Sciatic nerve (tissue), 2 donors: Measurements from ENCODE around the gene DIP2A. TPM values are rescaled to one million over a fixed set of nuclear protein-coding genes. Genes with fewer than 3 reads are reported as not detected.
"Not testable (repeated sequence)": the region's sequence is repeated elsewhere in the genome, so short reads cannot be mapped to it uniquely, and the experiment has no call there.

Source experiments
- ATAC-seq: fragments of 200-7000 bp; cut with Tn5 transposase; one replicate; pipeline ENCODE4 v1.9.1; 2020; ENCODE audit warnings: mild to moderate bottlenecking, moderate library complexity
- DNase-seq: peaks from one replicate; pipeline ENCODE4 v3.0.0-alpha.2; 2020; ENCODE audit warnings: low spot score
- intact Hi-C: fragments of 100-400 bp; cut with DNase I; formaldehyde crosslinking; loops from one replicate; pipeline ENCODE4 v1.14.2; 2022
- total RNA-seq: library from RNA; stranded (reverse); fragmentation: NEBNext Ultra II Directional; extraction: Animal tissue kit (Norgen Biotek cat#: 25700); gene quantifications from one replicate; pipeline ENCODE4 v1.2.1, GENCODE V29; 2021
- donor health status: DM: no; HTN: no; CAD: no.
- donor health status: DM: no; HTN: no; CAD: no.

The DIP2A gene
- total RNA-seq, 1 donor from 2014 or later, result 73.7 TPM

- intact Hi-C loops, result no loop called here
- ATAC-seq (no peak), DNase-seq (no peak)
Measured at GRCh38 chr21:46498335-46499050, 39.8 kb downstream of the DIP2A start.

GRCh38 chr21:46500224-46500861 is 41.7 kb downstream of the DIP2A start:
- ATAC-seq (no peak), DNase-seq (no peak)
- intact Hi-C loops, result no loop called here

GRCh38 chr21:46503922-46504550 is 45.3 kb downstream of the DIP2A start:
- intact Hi-C loops, result no loop called here
- no peak for ATAC-seq
- DNase-seq, result no peak

GRCh38 chr21:46504666-46505065 is 46.0 kb downstream of the DIP2A start:
- ATAC-seq, result no peak
- DNase-seq, result no peak
- intact Hi-C loops, result no loop called here

GRCh38 chr21:46507562-46507961 is 48.9 kb downstream of the DIP2A start:
- intact Hi-C loops, result no loop called here
- no peak for DNase-seq
- ATAC-seq, result no peak

GRCh38 chr21:46509741-46510502 is 51.2 kb downstream of the DIP2A start:
- ATAC-seq (no peak), DNase-seq (no peak)
- intact Hi-C loops, result no loop called here

- intact Hi-C loops, result no loop called here
- ATAC-seq (peak; percentile 65), DNase-seq (peak; percentile 68)
Measured at GRCh38 chr21:46515109-46515508, 56.4 kb downstream of the DIP2A start.

- ATAC-seq, result no peak
- intact Hi-C loops, result no loop called here
- no peak for DNase-seq
Measured at GRCh38 chr21:46516068-46516467, 57.4 kb downstream of the DIP2A start.

- DNase-seq (no peak), ATAC-seq (no peak)
- intact Hi-C loops, result no loop called here
Measured at GRCh38 chr21:46517361-46517760, 58.7 kb downstream of the DIP2A start.

- ATAC-seq, result no peak
- intact Hi-C loops, result no loop called here
- DNase-seq, result no peak
Measured at GRCh38 chr21:46518983-46519583, 60.4 kb downstream of the DIP2A start.

GRCh38 chr21:46527393-46527792 is 68.7 kb downstream of the DIP2A start:
- ATAC-seq, intact Hi-C loops, DNase-seq: not testable (repeated sequence)

- intact Hi-C loops, result no loop called here
- no peak for DNase-seq
- no peak for ATAC-seq
Measured at GRCh38 chr21:46527801-46528200, 69.1 kb downstream of the DIP2A start.

- no peak for DNase-seq
- ATAC-seq, result no peak
- intact Hi-C loops, result no loop called here
Measured at GRCh38 chr21:46532080-46532479, 73.4 kb downstream of the DIP2A start.

- DNase-seq, result no peak
- intact Hi-C loops, result no loop called here
- no peak for ATAC-seq
Measured at GRCh38 chr21:46537026-46537425, 78.3 kb downstream of the DIP2A start.

GRCh38 chr21:46538262-46538661 is 79.6 kb downstream of the DIP2A start:
- ATAC-seq (no peak), DNase-seq (no peak)
- intact Hi-C loops, result no loop called here

GRCh38 chr21:46538851-46539666 is 80.4 kb downstream of the DIP2A start:
- ATAC-seq, result no peak

GRCh38 chr21:46540087-46540710 is 81.5 kb downstream of the DIP2A start:
- DNase-seq (peak; percentile 28), ATAC-seq (no peak)

More at GRCh38 chr21:46538851-46539666, 80.4 kb downstream of the DIP2A start:
- intact Hi-C loops, result no loop called here
- no peak for DNase-seq

GRCh38 chr21:46542588-46543124 is 84.0 kb downstream of the DIP2A start:
- no peak for ATAC-seq
- DNase-seq, result no peak
- intact Hi-C loops, result no loop called here

More at GRCh38 chr21:46540087-46540710, 81.5 kb downstream of the DIP2A start:
- intact Hi-C loops, result no loop called here
